GM19395 (cell line): ENCODE results near the gene UBQLN3.
A peak's percentile ranks its signal among the peaks of the same experiment; 100 is the strongest.

Experiments used
- ATAC-seq: cut with Tn5 transposase; IDR thresholded peaks from one replicate; pipeline ENCODE4 v1.9.1; 2021; ENCODE audit warnings: mild to moderate bottlenecking, moderate library complexity; ENCODE audit not compliant: unreplicated experiment

UBQLN3 gene

GRCh38 chr11:5509803-5510202, at the start of gene UBQLN3:
UBQLN3 (minus strand) TSS chr11:5509957; CDS start chr11:5509558, 399 bp downstream.
- no peak for ATAC-seq

- no peak for ATAC-seq
Observed at GRCh38 chr11:5557751-5558150, 48.0 kb upstream of the UBQLN3 start.

- ATAC-seq = no peak
Observed at GRCh38 chr11:5556596-5557188, 46.9 kb upstream of the UBQLN3 start.

GRCh38 chr11:5553343-5553742, 43.6 kb upstream of the UBQLN3 start:
- no peak for ATAC-seq

GRCh38 chr11:5550440-5551095, 40.8 kb upstream of the UBQLN3 start:
- peak; percentile 56 for ATAC-seq

GRCh38 chr11:5548440-5548839, 38.7 kb upstream of the UBQLN3 start, which contains the start of gene OR52H1:
OR52H1 (minus strand) TSS chr11:5548540; CDS start chr11:5545505, 3,035 bp downstream.
- ATAC-seq = peak; percentile 5

GRCh38 chr11:5547982-5548381, 38.2 kb upstream of the UBQLN3 start:
- peak; percentile 77 for ATAC-seq

GRCh38 chr11:5546457-5546856, 36.7 kb upstream of the UBQLN3 start:
- ATAC-seq = no peak

- peak; percentile 63 for ATAC-seq
Observed at GRCh38 chr11:5541427-5541826, 31.7 kb upstream of the UBQLN3 start.

- ATAC-seq = no peak
Observed at GRCh38 chr11:5536482-5536881, 26.7 kb upstream of the UBQLN3 start.

GRCh38 chr11:5534046-5534445, 24.3 kb upstream of the UBQLN3 start:
- no peak for ATAC-seq

- no peak for ATAC-seq
Observed at GRCh38 chr11:5531053-5531831, 21.5 kb upstream of the UBQLN3 start.

- no peak for ATAC-seq
Observed at GRCh38 chr11:5528495-5528894, 18.7 kb upstream of the UBQLN3 start.

GRCh38 chr11:5527716-5528115, 18.0 kb upstream of the UBQLN3 start:
- ATAC-seq = no peak

GRCh38 chr11:5524756-5525155, 15.0 kb upstream of the UBQLN3 start:
- no peak for ATAC-seq

GRCh38 chr11:5522308-5522707, 12.6 kb upstream of the UBQLN3 start:
- ATAC-seq = no peak

- no peak for ATAC-seq
Observed at GRCh38 chr11:5521540-5521939, 11.8 kb upstream of the UBQLN3 start.

GRCh38 chr11:5516599-5516998, 6.8 kb upstream of the UBQLN3 start, which contains the start of gene UBQLNL:
UBQLNL (minus strand) TSS chr11:5516699; CDS start chr11:5516441, 258 bp downstream.
- ATAC-seq = no peak

GRCh38 chr11:5514841-5515240, 5.1 kb upstream of the UBQLN3 start:
- no peak for ATAC-seq

GRCh38 chr11:5508605-5509004, 1.2 kb downstream of the UBQLN3 start:
- no peak for ATAC-seq

GRCh38 chr11:5507933-5508305, 1.8 kb downstream of the UBQLN3 start:
- ATAC-seq = no peak
